Measurements from ENCODE around the gene TARS1. TPM values are rescaled to one million over a fixed set of nuclear protein-coding genes. Genes with fewer than 3 reads are reported as not detected.

The TARS1 gene
- total RNA-seq, 1 experiment from 2014 or later, result 304 TPM

- Mint-ChIP-seq H3K36me3 (no peaks in the 10 kb centered on the region), H3K4me1 (peaks cover 9% of the 10 kb centered on the region), H3K4me3 (no peak overlapping the region), H3K9me3 (peaks cover 9% of the 10 kb centered on the region), H3K27ac (no peak overlapping the region), H3K27me3 (ENCODE audit: low read depth) (no peaks in the 10 kb centered on the region)
- TF ChIP-seq EMX1 (CRISPR knock-in tag; IDR thresholded peaks at IDR 0.05), result no peak
- no peak for TF ChIP-seq ZNF671 (CRISPR knock-in tag; IDR thresholded peaks at IDR 0.05)
- TF ChIP-seq NFYB (CRISPR knock-in tag; conservative IDR thresholded peaks at IDR 0.05; ENCODE audit: low read depth), result no peak
- no peak for TF ChIP-seq ZSCAN18 (CRISPR knock-in tag; IDR thresholded peaks at IDR 0.05)
- no peak for TF ChIP-seq OVOL2 (CRISPR knock-in tag; IDR thresholded peaks at IDR 0.05; ENCODE audit: borderline replicate concordance)
- TF ChIP-seq JUN (CRISPR knock-in tag; IDR thresholded peaks at IDR 0.05), result no peak
- no peak for TF ChIP-seq AR (CRISPR knock-in tag; IDR thresholded peaks at IDR 0.05)
- TF ChIP-seq RORB (CRISPR knock-in tag; IDR thresholded peaks at IDR 0.05), result no peak
- TF ChIP-seq TEAD1 (CRISPR knock-in tag; IDR thresholded peaks at IDR 0.05), result no peak
- no peak for TF ChIP-seq ATF1 (CRISPR knock-in tag; IDR thresholded peaks at IDR 0.05)
- TF ChIP-seq ZNF281 (CRISPR knock-in tag; IDR thresholded peaks at IDR 0.05), result no peak
- no peak for TF ChIP-seq HMGXB4 (CRISPR knock-in tag; IDR thresholded peaks at IDR 0.05)
- POLR2A ChIA-PET, result no interaction called here
- ATAC-seq, result no peak
- CTCF ChIA-PET, result no interaction called here
- no peak for DNase-seq (ENCODE audit: low spot score)
Observed at GRCh38 chr5:33410221-33410620, 30.5 kb upstream of the TARS1 start.

DNA sequence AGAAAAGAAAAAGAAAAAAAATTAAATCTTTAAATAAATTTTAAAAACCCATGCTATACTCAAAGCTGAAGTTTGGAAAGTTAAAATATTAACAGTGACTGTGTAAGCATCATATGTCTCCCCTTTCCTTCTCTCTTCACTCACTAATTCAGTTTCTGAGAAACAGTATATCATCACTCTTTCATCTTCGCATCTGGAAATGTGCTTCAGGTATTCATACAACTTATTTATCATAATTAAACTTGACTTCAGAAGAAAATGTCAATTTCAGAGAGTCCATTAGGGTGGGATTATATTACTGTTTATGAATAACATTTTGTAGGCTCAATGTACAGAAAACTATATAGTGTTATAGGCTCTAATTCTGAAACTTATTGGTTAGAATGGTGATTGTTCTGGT, 29.3 kb upstream of the TARS1 start:
- no peak for DNase-seq (ENCODE audit: low spot score)
- H3K9me3 Mint-ChIP-seq, result peaks cover 5% of the 10 kb centered on the region
- peaks cover 5% of the 10 kb centered on the region for H3K4me1 Mint-ChIP-seq
- no peaks in the 10 kb centered on the region for H3K36me3 Mint-ChIP-seq
- no peak overlapping the region for H3K4me3 Mint-ChIP-seq
- no peak for TF ChIP-seq NR3C1 (CRISPR knock-in tag; conservative IDR thresholded peaks at IDR 0.05; ENCODE audit: low read depth)
- no peak for TF ChIP-seq TP53 (CRISPR knock-in tag; IDR thresholded peaks at IDR 0.05)
- no peak for TF ChIP-seq NFE2L1 (CRISPR knock-in tag; IDR thresholded peaks at IDR 0.05)
- TF ChIP-seq ESRRA (CRISPR knock-in tag; IDR thresholded peaks at IDR 0.05; ENCODE audit: borderline replicate concordance), result no peak
- TF ChIP-seq USF1 (CRISPR knock-in tag; IDR thresholded peaks at IDR 0.05), result no peak
- no peak for TF ChIP-seq CBFB (CRISPR knock-in tag; IDR thresholded peaks at IDR 0.05; ENCODE audit: low read depth)
- TF ChIP-seq MXD4 (CRISPR knock-in tag; IDR thresholded peaks at IDR 0.05; ENCODE audit: borderline replicate concordance), result no peak
- no peak for TF ChIP-seq ATF1 (CRISPR knock-in tag; IDR thresholded peaks at IDR 0.05)
- no peak for TF ChIP-seq ZSCAN18 (CRISPR knock-in tag; IDR thresholded peaks at IDR 0.05)
- no peak for TF ChIP-seq JUN (CRISPR knock-in tag; IDR thresholded peaks at IDR 0.05)
- no peak for TF ChIP-seq ZNF219 (CRISPR knock-in tag; IDR thresholded peaks at IDR 0.05; ENCODE audit: borderline replicate concordance)
- no peak for TF ChIP-seq ZNF232 (CRISPR knock-in tag; IDR thresholded peaks at IDR 0.05)
- TF ChIP-seq IRF2 (CRISPR knock-in tag; IDR thresholded peaks at IDR 0.05; ENCODE audit: borderline replicate concordance, low read depth), result no peak
- no peak for TF ChIP-seq NR2C2 (CRISPR knock-in tag; IDR thresholded peaks at IDR 0.05)
- TF ChIP-seq ZNF121 (CRISPR knock-in tag; IDR thresholded peaks at IDR 0.05), result no peak
- no peak for TF ChIP-seq ZBTB43 (CRISPR knock-in tag; IDR thresholded peaks at IDR 0.05)
- H3K27me3 Mint-ChIP-seq (ENCODE audit: low read depth), result no peaks in the 10 kb centered on the region
- no peak overlapping the region for H3K27ac Mint-ChIP-seq
- POLR2A ChIA-PET, result no interaction called here
- CTCF ChIA-PET, result no interaction called here
- no peak for ATAC-seq

Measured in WTC11 (cell line).